Ammon's horn (tissue), 1 donor: Measurements from ENCODE around the gene AVPR1A.
A peak's percentile ranks its signal among the peaks of the same experiment; 100 is the strongest.
"Not testable (repeated sequence)": the region's sequence is repeated elsewhere in the genome, so short reads cannot be mapped to it uniquely, and the experiment has no call there.

Source experiments
- DNase-seq: peaks from one replicate; pipeline ENCODE4 v3.0.0-alpha.2; 2016; ENCODE audit warnings: low spot score

AVPR1A gene

DNA sequence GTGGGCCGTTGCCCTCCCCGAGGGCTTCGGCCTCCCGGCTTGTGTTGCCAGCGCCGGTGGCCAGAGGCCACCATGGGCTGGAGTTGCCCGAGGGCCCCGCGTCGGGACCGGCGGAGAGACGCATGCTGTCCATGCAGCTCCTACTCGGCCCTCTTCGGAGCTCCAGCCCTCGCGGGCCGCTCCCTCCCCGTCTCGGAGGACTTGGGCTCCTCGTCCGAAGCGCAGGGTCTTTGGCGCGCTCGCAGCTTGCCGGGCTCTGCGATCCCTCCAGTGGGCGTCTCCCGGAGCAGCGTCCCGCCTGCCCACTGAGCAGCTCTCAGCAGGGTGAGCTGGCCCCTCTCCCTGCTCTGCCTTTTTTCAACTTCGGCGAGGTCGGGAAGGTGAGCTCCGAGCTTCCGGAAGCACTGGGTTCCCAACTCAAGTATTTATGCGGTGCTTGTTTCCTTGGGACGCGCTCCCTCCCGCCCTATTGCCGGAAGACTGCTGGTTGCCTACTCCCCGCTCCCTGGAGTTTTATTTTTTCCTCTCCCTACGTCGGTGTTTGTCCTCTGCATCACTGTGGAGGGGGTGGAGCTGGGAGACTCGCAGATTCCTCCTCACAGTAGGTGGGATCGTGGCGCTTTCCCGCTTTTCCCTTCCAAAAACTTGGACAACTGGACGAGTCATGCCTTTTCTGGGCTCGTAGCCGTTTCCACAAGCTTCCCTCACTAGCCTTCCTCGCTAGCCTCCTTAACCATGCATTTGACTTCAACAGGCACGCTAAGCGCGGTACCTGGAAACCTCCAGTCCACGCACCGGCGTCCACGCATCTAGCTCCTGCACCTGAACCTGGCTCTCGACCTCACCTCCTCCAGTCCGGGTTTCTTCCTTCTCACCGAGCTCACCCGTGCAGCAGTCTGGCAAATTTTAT, at the start of gene AVPR1A:
Gene AVPR1A, minus strand, starts transcription at position 489 of the 910 bp plus-strand sequence. Its CDS starts 365 bp downstream, at position 124.
- DNase-seq, result peak; percentile 2

DNA sequence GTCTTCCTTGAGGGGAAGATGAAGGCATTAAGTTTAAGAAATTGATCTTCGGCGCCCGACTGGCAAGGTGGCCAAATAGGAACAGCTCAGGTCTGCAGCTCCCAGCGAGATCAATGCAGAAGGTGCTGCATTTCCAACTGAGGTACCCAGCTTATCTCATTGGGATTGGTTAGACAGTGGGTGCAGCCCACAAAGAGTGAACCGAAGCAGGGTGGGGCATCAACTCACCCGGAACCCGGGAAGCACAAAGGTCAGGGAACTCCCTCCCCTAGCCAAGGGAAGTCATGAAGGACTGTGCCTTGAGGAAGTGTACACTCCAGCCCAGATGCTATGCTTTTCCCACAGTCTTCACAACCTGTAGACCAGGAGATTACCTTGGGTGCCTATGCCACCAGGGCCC, 45.2 kb upstream of the AVPR1A start:
- no peak for DNase-seq

DNA sequence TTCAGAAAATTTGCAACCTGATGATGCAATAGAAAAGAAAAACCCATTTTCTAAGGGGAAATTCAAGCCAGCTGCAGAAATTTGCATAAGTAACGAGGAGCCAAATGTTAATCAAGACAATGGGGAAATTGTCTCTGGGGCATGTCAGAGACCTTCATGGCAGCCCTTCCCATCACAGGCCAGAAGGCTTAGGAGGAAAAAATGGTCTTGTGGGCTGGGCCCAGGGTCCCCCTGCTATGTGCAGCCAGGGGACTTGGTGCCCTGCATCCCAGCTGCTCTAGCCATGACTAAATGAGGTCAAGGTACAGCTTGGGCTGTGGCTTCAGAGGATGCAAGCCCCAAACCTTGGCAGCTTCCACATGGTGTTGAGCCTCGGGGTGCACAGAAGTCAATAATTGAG, 28.2 kb upstream of the AVPR1A start:
- DNase-seq, result no peak

DNA sequence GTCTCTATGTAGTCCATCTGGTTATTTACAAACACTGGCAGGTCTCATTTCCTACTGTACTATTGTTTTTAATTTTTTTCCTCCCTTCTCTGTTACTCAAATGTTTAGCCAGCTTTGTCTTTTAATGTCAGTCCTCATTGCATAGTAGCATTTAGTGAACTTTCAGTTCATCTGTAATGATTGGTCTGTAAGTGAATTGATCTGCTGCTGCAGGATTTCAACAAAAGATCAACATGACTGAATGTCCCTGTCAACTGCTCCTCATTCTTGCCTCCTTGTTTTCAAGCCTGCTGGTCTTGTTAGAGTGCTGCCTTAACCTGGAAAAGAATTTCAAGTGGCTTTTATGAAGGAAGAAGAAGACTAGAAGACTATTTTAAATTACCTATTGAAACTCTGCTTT, 19.3 kb upstream of the AVPR1A start:
- DNase-seq, result no peak

DNA sequence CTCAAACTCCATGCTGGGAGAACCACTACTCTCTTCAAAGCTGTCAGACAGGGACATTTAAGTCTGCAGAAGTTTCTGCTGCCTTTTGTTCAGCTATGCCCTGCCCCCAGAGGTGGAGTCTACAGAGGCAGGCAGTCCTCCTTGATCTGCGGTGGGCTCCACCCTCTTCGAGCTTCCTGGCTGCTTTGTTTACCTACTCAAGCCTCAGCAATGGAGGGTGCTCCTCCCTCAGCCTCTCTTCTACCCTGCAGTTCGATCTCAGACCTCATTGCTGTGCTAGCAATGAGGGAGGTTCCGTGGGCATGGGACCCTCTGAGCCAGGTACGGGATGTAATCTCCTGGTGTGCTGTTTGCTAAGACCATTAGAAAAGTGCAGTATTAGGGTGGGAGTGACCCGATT, 16.7 kb upstream of the AVPR1A start:
- DNase-seq, result not testable (repeated sequence)

DNA sequence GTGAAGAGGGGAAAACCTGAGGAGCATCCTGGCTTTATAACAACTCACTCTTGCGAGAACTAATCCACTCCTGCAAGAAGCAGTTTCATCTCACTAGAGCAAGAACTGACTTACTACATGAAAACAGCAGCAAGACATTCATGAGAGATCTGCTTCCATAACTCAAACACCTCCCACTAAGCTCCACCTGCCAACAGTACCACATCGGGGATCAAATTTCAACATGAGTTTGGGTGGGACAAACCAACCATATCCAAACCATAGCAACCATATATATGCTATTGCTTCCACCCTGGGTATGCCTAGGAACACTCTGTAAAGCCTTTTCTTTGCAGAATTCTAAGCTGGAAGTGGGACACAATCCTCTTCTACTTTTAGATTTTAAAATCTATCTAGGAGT, 13.9 kb upstream of the AVPR1A start:
- DNase-seq, result no peak

DNA sequence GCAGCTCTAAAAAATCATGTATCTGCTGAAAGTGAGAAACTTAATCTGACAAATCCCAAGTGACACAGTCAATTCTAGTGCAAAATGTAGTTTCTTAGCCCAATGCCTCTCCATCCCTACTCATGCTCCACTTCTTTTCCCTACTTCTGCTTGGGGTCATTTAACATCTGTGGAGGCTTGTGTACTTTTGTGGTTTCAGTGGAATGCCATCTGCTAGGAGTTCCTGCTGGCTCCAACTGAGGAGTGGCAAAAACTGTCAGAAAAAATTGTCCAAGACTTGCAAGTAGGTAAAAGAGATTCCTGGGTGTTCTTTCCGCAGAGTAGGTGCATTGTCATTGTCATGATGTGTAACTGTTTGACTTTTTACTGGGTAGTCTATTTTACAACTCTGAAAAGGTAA, 12.5 kb upstream of the AVPR1A start:
- DNase-seq, result no peak

DNA sequence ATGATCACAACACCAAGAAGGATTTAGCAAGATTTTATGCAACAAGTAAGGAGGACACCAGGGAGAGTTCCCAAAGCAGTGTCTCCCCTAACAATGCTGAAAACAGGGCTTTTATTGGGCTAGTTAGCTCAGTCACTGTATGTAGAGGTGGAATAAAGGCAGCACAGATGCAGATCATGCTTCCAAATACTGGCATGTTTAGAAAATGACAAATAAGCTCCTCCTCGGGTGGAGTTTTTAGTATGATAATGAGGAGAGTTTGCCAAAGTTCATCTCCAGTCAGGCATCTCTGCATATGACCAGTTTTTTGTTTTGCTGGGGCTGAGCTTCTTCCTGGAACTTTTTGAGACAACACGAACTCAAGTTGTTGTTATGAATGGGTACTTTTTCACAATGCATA, 4.4 kb upstream of the AVPR1A start:
- DNase-seq, result no peak

DNA sequence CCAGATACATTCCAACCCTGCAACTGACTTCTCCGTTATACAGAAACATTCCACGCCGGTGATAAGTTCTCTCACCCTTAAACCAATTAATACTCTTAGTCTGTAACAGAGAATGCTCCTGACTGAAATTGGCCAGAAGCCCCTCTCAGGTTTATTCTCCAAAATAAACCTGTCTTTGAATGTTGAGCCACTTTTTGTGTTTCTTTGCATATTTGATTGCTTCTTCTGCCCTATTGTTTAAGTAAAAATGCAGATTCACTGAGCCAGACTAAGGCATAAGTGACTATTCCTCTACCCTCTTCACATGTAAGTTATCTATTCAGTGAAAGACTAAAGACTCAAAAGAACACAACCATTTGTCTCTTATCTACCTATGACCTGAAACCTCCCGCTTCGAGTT, 3.6 kb upstream of the AVPR1A start:
- DNase-seq, result no peak

DNA sequence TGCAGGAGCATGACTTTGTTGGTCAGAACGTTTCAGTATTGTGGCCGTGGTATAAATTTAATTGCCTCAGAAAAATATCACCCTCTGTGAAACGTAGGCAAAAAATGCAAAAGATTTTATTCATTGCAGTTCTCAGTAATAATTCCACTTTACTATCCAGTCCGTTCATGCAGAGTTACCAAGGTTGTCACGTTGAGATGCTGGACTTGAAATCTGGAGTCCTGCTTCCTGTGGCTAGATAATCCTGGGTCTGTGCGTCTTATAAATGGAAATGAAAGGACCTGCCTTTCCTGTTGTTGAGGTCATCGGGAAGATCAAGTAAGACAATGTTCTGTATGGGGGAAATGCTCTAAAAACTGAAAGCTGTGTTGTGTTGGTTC, 1.3 kb upstream of the AVPR1A start:
- no peak for DNase-seq

DNA sequence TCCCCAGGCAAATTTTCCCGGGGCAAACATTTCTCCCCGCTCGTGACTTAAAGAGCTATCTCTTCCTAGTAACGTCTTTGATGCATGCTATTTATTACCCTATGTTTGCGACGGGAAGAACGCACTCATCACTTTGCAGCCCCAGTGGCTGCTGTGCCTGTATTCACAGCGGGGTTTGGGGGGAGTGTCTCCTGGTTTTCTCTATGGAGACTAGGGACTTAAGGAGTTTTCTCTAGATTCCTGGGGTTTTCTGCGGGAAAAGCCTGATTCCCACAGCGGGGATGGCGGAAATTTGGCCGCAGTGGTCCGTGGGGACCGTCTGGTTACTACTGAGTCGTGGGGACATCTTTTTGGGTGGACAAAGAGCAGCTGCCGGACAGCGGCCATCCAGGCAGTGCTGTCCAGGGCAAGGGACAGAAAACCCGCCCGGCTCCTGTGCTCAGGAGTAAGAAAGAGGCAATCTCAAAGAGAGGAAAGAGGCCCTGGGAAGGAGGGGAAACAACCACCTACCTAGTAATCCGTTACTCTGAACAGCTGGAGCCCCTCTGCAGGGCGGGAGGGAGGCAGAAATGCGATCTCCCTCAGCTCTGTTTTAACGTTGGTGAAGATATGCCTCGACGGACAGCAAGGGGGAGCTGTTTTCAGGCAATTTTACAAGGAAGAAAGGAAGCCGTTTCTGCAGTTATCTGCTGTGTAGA, 771 bp upstream of the AVPR1A start:
- peak; percentile 61 for DNase-seq

DNA sequence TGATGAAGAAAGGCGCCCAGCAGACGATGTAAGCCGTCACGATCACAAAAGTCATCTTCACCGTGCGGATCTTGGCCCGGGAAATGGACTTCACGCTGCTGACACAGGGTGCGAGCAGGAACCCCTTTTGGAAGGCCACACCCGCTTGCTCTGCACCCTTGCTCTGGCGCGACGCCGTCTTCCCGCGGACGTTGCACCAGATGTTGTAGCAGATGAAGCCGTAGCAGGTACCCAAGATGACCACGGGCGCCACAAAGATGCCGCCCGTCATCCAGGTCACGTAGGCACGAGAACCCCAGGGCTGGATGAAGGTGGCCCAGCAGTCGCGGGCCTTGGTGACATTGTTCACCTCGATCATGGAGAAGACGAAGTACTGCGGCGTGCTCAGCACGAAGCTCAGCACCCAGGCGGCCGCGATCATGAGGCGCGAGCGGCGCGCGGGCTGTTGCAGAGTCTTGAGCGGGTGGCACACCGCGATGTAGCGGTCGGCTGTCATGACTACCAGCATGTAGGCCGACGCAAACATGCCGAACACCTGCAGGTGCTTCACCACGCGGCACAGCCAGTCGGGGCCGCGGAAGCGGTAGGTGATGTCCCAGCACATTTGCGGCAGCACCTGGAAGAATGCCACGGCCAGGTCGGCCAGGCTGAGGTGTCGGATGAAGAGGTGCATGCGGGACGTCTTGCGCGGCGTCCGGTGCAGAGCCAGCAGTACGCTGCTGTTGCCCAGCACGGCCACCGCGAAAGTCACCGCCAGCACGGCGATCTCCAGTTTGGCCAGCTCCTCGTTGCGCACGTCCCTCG, 890 bp downstream of the AVPR1A start:
- peak; percentile 3 for DNase-seq

DNA sequence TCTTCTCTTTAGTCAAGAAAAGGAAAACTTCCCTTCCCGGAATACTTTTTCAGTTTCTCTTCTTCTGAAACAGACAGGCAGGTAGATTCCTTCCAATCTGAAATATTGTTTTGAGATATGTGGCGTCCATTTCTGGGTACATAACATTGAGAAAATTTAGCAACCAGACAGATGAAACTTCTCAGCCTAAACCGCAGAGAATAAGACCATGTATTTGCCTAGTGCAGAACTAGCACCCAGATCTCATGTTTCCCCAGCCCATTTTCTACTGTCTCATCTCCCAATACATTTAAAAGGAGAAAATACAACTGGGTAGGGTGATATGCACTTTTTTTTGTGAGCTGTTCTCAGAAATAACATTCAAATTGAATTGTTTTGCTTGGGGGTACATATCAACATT, 6.4 kb downstream of the AVPR1A start:
- no peak for DNase-seq

DNA sequence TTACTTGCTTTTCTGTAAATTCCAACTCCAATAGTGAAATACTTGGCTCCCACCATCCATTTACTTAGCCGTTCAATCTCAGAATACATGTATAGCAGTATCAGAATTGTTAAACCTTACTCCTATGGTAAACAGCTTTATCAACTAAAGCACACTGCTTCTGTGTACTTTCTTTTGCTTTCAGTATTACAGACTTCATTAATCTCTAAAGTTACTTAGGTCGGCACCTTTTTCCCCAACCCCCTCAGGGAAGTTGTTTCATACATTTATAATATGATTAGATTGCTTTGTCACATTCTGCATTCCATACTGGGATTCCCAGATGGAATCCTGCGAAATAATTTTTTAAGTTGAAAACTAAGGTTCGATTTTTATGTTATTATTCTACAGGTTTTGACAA, 12.5 kb downstream of the AVPR1A start:
- no peak for DNase-seq

DNA sequence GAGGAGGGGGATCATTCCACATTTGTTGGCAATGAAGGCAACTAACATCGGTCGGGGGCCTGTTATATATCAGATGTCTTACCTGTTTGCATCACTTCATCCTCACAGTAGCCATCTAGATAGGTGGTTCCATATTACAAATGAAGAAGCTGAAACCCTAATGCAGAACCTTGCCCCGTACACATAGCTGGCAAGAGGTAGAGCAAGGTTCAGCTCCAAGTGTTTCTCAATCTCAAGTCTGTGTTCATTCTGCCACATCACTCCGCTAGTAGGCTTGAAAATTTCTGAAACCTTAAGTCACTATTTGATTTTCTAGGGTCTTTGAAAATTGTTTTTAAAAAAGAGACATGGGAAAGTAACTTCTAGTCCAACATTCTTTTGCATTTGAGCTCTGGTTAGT, 17.0 kb downstream of the AVPR1A start:
- no peak for DNase-seq

DNA sequence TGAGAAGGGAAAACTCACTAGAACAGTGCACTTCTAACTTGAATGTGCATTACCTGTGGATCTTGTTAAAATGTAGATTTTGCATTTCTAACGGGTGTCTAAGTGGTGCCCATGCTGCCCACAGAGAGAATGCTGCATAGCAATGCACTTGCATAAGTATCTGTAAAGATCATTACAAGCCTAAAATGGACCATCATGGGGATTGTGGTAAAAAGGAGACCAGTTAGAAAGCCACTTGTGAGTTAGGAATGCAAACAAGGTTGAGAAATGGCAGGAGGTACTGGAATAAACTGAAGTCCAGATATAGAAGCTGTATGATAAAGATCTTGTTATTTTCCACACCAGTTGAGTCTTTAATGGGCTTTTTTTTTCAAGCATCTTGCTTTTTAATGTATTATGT, 18.8 kb downstream of the AVPR1A start:
- no peak for DNase-seq

DNA sequence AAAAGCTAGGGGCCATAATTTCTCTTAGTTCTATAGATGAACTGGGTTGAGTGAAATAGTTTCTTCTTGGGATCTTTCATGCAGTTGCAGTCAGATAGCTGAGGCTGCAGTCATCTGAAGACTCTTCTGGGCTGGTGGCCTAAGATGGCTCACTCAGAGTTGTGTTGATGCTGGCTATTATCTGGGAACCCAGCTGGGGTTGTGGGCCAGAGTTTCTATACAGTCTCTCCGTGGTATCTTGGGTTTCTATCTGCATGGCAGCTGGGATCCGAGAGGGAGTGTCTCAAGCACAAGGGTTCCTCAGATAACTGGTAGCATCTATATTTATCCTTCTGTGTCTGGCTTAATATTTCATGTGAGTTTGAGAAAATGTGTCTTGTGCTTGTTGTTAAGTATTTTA, 21.1 kb downstream of the AVPR1A start:
- DNase-seq, result no peak

DNA sequence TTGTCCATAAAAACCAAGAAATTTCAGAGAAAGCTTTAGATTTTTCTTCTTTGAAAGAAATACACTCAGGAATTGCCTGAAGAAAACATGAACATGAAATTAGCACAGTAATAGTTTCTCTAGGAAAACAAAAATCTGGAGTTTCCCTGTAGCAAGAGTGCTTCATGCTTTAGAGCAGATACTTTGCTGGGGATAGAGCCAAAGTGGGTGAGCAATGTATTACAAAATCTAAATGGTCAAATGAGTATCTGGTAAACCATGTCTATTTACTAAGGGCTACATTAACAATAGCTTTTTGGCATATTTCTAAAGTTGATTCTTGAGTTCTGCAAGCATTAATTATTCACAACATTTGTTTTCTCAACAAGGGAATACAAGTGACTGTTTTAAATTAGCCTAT, 26.2 kb downstream of the AVPR1A start:
- DNase-seq, result no peak

DNA sequence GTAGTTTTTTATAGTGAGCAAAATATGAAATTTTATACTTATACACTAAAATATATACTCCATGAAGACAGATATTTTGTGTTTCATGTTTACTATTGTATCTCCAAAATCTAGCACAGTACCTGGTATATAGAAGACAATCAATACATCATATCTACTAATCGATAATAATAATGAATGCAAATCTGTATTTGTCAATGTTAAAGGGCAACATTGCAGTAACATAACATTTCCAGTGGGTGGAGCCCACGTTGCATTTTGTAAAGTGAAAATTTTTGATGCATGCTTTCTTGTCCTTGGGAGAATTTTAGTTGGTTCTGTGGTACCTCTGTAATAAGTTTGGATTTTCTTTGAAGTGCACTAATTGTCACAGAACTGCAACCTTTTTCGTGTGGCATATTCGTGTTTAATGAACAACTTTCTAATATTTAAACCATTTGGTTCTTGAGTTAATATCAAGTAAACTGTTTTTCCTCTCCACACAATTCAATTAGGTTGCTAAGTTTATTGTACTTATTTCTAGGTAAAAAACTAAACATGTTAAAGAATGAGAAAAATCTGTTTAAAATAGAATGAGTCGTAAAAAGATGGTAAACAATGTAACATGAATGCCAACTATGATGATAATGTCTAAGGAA, 47.4 kb downstream of the AVPR1A start:
- peak; percentile 33 for DNase-seq

DNA sequence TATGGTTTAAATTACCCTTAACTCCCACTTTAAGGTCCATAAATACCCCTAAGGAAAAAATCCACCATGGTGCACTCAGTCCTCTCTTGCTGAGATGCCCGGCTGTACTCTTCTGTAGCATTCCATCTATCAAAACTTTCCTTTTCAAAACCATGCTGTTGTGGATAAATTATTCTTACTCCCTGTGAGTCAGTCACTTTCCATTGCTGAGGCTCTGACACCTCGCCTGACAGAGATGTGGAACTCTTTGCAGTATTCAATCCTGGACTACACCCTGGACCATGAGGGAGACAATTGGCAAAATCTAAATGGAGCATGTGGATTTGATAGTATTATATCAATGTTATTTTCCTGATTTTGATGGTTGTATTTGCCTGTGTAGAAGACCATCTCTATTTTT, 49.1 kb downstream of the AVPR1A start:
- no peak for DNase-seq

DNA sequence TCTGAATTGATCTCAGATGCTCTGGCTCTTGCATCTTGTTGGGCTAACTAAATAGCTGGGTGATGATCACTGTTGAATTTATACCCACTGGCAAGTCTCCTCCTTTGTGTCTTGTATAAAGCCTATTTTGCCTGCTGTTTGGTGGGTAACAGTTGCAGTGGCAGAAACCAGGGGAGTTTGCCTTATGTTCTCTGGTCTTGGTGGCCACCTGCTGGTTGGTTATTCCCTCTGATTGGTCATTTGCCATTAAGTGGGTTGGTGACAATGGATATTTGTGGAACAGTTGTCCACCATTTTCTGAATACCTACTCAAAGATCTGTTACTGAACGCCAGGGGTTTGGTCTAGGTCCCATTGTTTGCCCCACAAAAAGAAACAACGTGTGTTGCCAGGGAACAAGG, 52.1 kb downstream of the AVPR1A start:
- DNase-seq, result no peak

DNA sequence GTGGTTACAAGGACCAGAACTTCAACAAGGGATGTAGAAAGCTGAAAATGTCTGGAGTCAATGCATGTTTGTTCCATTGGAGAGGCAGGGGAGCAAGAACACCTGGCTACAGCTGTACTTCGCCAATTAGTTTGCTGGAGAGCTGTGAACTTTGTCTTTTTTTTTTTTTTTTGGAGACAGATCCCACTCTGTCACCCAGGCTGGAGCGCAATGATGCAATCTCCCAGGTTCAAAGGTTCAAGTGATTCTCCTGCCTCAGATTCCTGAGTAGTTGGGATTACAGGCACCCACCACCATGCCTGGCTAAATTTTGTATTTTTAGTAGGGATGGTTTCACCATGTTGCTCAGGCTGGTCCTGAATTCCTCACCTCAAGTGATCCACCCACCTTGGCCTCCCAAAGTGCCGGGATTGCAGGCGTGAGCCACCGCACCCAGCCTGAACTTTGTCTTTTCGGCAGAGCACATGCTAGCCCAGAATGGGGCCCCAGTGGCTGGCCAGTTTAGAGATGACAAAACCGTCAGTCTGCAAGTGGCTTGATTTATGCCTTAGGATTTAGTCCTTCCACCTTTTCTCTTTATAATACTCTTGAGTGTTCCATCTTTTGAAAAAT, 55.5 kb downstream of the AVPR1A start:
- no peak for DNase-seq
